Fibroblast of mammary gland (primary cell): ENCODE data around the gene AMPD3.

Experiments
- DNase-seq: peaks from one replicate; pipeline ENCODE4 v3.0.0-alpha.2; 2010; ENCODE audit warnings: low read depth
- H3K4me3 ChIP-seq: 2 replicates; pipeline ENCODE4 v1.5.1; 2011; ENCODE audit warnings: low read depth, mild to moderate bottlenecking, low read length, moderate library complexity; ENCODE audit not compliant: control insufficient read depth
- CTCF ChIP-seq: conservative IDR thresholded peaks from 2 replicates; pipeline ENCODE4 v1.5.1; 2011; ENCODE audit warnings: low read depth, low read length, inconsistent platforms; ENCODE audit not compliant: control insufficient read depth, insufficient read depth

Gene AMPD3

DNA sequence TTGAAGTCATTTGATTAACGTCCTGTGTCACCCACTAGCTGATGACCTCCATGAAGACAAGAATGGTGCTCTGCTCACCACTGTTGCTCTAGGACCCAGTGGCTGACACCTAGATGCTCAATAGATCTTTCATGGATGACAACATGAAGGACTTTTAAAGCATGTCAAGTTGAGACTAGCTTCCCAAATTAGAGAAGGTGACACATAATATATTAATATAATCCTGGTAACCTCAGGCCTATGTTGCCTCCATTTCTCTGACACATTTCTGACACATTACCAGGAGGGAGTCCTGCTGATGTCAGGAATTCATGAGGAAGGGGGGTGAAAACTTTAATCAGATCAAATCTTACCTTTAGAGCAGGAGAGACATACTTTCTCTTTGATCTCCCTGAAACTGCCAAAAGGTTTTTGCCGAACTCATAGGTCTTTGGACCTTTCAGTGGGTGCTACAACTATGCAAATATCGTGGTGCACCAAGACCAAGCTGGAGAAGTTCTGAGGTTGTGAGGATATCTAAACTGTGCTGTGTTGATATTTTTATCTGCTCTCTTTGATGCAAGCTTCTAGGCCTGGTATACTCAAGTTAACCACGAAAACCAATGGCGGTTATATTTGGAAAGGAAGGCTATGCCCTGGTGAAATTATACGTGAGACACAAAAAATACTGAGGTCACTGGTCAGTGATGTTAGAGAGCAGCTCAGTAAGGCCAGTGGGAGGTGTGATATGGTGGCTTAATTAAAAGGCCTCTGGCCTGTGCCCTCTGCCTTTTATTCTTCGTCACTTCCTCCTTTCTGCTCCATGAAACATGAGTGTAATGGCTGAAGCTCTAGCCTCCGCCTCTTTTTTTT lies 13.2 kb upstream of the AMPD3 start:
- no peak for TF ChIP-seq CTCF
- no peak for DNase-seq
- H3K4me3 ChIP-seq = no peak overlapping the region

DNA sequence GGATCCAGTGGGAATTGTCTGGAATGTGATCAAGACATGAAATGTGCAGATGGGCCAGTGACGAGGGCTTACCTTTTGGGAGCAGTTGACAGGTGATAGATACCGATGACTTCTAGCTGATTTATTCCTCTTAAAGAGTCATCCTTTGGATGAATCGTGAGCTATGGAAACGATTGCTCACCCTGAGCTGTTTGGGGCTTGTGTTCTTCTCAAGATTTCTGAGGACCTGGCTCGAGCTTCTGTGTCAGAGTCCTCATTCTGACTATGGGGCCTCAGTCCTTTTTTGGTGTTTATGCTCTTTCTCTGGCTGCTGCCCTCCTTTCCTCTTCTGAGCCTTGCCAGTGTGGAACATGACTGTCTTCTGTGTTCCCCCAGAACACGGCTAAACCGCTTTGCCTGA lies 11.9 kb upstream of the AMPD3 start:
- no peak overlapping the region for H3K4me3 ChIP-seq
- no peak for TF ChIP-seq CTCF
- DNase-seq = peak; percentile 16

DNA sequence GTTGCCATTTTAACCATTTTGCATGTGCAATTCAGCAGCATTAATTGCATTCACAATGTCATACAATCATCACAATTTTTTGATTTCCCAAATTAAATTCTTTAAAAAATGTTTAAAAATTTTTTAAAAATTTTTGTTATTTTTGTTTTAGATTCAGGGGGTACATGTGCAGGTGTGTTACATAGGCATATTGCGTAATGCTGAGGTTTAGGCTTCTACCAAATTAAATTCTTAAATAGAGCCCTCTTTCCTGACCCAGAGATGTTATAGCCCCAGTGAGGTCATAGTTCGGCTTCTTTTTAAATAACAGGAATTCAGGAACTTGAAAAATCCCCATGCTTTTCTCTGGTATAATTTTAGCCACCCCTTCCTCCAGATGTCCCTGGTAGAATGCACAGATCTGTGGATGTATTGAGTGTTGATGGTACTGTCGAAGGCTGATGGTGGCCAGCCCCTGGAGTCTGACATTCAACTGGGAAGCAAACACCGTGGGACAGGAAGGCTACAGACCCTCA lies 11.3 kb upstream of the AMPD3 start:
- TF ChIP-seq CTCF = no peak
- no peak for DNase-seq
- H3K4me3 ChIP-seq = no peak overlapping the region

DNA sequence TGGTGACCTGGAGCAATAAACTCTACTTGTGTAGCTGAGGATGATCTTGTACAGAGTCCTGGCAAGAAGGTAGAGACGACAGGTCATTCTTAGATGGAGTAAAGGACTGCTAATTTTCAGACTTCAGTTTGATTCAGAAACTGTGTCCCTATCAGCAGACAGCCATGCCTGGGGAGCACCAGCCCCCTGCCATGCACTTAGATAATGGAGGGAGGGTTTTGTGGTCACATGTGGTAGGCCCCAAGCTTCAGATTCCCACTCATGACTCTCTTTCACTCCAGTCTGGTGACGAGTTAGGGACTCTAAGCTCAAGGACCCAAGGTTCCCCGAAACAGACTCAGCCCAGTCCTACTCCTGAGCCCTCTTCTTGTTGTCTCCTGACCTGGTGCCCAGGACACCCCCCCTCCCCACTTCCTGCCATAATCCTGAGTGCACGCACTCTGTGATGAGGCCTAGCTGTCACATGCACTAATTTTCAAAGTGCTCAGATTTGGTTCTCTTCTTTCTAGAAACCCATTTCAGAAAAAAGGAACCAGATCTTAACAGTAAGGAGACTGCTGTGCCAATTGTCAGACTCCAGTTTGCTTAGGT lies 10.2 kb upstream of the AMPD3 start:
- no peak overlapping the region for H3K4me3 ChIP-seq
- DNase-seq = no peak
- no peak for TF ChIP-seq CTCF

DNA sequence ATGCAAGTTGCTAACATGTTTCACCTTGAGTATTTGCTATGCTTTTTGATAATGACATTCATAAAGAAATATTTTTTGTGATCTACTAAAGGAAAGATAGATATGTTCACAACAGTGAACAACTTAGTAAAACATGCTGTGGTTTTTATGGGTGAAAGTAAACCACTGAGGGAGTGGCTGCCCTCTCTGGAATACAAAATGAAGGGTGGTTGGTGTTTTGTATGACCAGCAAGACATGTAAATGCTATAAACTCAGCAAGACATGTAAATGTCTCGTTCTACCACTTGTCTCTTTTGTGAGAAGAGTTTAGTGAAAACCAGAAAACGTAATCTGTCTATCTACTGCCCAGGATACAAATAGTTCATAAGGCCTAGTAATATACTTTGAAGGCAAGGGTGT lies 7.6 kb upstream of the AMPD3 start:
- no peak overlapping the region for H3K4me3 ChIP-seq
- no peak for TF ChIP-seq CTCF

DNA sequence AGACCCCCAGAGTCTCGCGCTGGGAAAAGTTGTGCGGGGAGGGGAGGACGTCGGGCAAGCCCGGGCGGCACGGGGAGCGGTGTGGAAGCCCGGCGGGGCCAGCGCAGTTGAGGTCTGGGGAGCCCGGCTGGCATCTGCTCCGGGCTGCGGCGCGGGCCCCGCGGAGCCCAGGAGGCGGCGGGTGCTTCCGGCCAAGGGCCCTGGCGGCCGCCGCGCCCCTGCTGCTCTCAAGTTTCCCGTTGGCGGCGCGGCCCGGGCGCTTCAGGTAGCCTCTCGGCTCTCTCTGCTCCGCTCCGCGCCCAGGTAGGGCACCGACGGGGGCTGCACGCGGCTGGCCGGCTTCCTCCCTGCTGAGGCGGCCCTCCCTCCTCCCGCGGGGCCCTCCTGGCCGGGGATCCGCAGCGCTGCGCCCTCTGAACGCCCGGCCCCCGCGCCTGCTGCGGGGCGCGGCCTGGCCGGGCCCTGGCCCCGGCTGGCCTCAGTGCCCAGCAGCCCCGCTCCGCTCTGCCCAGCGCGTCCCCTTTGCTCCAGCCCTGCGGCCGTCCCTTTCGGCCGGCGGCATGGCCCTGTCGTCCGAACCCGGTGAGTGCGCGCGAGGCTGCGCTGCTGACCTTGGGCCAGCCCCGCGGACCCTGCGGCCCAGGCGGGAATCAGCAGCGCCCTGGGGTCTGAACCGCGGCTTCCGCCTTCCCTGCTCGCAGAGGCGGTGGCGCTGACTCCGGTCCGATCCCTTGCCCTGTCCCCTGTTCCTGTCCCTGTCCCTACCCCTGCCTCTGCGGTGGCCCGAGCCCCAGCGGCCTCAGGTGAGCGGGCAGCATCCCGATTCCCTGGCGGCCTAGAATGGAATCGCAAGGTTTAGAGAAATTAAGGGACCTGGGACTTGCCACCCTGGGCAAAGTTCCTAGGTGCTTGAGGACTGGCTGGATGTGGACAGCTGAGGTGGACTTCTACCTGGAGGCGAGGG lies 4.3 kb upstream of the AMPD3 start:
- H3K4me3 ChIP-seq = peak overlapping the region; percentile 27
- peak; percentile 18 for TF ChIP-seq CTCF
- DNase-seq = no peak

More for the DNA sequence above, 7.6 kb upstream of the AMPD3 start:
- DNase-seq = no peak
